Choroid plexus epithelial cell (primary cell): Measurements from ENCODE around the gene LAMB2.
A peak's percentile ranks its signal among the peaks of the same experiment; 100 is the strongest.

ENCODE experiments used
- DNase-seq: peaks from one replicate; pipeline ENCODE4 v3.0.0-alpha.2; 2010; ENCODE audit warnings: low read depth
- H3K4me3 ChIP-seq: 2 replicates; pipeline ENCODE4 v1.5.1; 2011; ENCODE audit warnings: low read depth, mild to moderate bottlenecking, control low read depth, low read length, moderate library complexity
- TF ChIP-seq, protein P1 (sequence below): conservative IDR thresholded peaks from 2 replicates; pipeline ENCODE4 v1.5.1; 2011; ENCODE audit warnings: low read depth, mild to moderate bottlenecking, control low read depth, inconsistent platforms, low read length, moderate library complexity

Gene LAMB2

DNA sequence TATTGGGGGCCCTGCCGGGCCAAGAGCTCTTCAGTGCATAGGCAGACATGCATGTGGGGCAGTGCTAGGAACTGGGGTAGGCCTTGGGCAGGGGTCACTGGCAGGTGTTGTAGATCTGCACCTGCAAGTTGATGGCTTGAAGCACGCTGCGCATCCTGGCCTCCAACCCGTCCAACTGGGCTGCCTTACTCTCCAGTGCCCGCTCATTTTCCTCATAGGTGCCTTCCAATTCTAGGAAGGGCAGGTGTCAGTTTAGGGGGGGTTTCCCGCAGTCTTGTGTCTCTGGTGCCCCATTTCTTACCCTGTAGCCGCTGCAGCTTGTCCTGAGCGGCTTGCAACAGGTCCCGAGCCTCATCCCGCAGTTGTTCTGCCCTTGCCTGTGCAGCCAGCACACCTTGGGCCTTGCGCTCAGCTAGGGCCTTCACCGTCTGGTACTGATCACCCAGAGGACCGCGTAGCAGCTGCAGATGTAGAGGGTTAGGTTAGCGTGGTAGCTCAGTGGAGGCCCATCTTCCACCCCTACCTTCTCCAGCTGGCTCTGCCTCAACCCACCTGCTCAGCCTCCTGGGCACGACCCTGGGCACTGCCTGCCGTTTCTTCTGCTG, 11.6 kb downstream of the LAMB2 start:
- H3K4me3 ChIP-seq: peak overlapping the region; percentile 98
- TF ChIP-seq, protein P1, sequence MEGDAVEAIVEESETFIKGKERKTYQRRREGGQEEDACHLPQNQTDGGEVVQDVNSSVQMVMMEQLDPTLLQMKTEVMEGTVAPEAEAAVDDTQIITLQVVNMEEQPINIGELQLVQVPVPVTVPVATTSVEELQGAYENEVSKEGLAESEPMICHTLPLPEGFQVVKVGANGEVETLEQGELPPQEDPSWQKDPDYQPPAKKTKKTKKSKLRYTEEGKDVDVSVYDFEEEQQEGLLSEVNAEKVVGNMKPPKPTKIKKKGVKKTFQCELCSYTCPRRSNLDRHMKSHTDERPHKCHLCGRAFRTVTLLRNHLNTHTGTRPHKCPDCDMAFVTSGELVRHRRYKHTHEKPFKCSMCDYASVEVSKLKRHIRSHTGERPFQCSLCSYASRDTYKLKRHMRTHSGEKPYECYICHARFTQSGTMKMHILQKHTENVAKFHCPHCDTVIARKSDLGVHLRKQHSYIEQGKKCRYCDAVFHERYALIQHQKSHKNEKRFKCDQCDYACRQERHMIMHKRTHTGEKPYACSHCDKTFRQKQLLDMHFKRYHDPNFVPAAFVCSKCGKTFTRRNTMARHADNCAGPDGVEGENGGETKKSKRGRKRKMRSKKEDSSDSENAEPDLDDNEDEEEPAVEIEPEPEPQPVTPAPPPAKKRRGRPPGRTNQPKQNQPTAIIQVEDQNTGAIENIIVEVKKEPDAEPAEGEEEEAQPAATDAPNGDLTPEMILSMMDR: no peak
- DNase-seq: no peak

DNA sequence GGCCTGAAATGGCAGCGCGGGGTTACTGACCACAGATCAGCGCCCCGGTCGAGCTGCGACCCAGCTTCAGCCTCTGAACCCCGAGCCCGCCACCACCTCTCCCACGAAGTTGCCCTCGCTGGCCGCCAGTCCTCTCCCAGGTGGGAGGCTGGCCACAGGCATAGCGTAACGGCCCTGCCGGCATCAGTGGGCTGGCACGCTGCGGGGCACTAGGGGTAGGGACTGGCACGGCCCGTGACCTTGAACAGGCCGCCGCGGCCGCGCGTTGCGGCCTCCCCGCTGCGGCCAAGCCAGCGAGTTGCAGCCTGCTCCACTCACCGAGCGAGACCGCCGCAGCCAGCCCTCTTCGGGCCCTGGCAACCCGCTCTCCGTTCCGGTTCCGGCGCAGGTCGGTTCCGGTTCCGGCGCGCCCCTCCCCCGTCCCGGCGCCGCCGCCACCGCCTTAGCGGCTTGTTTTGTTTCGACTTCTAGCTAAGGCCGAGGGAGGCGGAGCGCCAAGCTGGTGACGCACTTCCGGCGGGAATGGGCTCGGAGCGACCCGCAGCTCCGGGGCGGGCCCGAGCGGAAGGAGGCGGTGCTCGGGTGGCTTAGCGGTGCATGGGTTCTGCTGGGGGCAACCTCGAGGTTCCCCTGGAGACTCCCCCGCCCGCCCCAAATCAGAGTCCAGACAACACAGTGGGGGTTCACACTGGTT, 12.3 kb downstream of the LAMB2 start, which contains the start of gene USP19:
USP19 (minus strand) TSS at position 386 of the 694 bp plus-strand sequence. CDS start 1,678 bp downstream, outside the sequence.
- H3K4me3 ChIP-seq: peak within 1 kb of the TSS; percentile 98
- TF ChIP-seq, protein P1: no peak
- peak; percentile 93 for DNase-seq

GRCh38 chr3:49120096-49120437, 12.8 kb downstream of the LAMB2 start:
- TF ChIP-seq, protein P1: no peak
- DNase-seq: peak; percentile 15
- peak overlapping the region; percentile 98 for H3K4me3 ChIP-seq

- TF ChIP-seq, protein P1: no peak
- peak overlapping the region; percentile 98 for H3K4me3 ChIP-seq
Observed at GRCh38 chr3:49119439-49119838, 13.4 kb downstream of the LAMB2 start.

GRCh38 chr3:49119036-49119435, 13.8 kb downstream of the LAMB2 start:
- TF ChIP-seq, protein P1: no peak
- H3K4me3 ChIP-seq: no peak overlapping the region
- DNase-seq: no peak

More at GRCh38 chr3:49119439-49119838, 13.4 kb downstream of the LAMB2 start:
- no peak for DNase-seq

DNA sequence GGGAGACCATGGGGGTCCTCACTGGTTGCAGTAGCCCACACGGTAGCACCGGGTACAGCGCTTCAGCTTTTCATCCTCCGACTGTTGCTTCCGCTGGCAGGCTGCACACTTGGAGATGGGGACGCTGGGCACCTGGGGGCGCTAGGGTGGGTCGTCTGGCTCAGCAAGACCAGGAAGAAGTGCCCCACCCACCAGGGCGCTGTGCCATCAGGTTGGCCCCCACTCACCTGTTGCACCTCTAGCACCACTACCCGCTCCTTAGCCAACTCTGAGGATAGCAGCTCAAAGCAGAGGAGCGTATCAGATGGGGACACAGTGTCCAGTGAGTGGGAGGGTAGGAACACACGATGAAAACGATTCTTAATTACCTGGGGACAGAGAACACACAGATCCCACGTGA, 20.6 kb downstream of the LAMB2 start:
- TF ChIP-seq, protein P1: no peak
- no peak overlapping the region for H3K4me3 ChIP-seq
- DNase-seq: no peak

GRCh38 chr3:49111347-49111746, 21.5 kb downstream of the LAMB2 start:
- no peak overlapping the region for H3K4me3 ChIP-seq
- TF ChIP-seq, protein P1: no peak
- DNase-seq: no peak
